Dendritic cell treated with granulocyte-macrophage colony-stimulating factor and Interleukin-4, amounts not matched to agents 40 ng/mL and 50 ng/mL, for 4 days (primary cell): ENCODE measurements around the gene QPCT.
"Not testable (repeated sequence)": the region's sequence is repeated elsewhere in the genome, so short reads cannot be mapped to it uniquely, and the experiment has no call there.

Experiments used
- H3K27ac Mint-ChIP-seq: one replicate; pipeline ENCODE4 v1.8.0; 2022; ENCODE audit warnings: mild to moderate bottlenecking, mixed read lengths
- H3K27me3 Mint-ChIP-seq: one replicate; pipeline ENCODE4 v1.8.0; 2022; ENCODE audit warnings: mild to moderate bottlenecking, mixed read lengths
- H3K36me3 Mint-ChIP-seq: one replicate; pipeline ENCODE4 v1.8.0; 2022; ENCODE audit warnings: low read depth, mixed read lengths
- H3K4me1 Mint-ChIP-seq: one replicate; pipeline ENCODE4 v1.8.0; 2022; ENCODE audit warnings: low read depth, mixed read lengths
- H3K4me3 Mint-ChIP-seq: one replicate; pipeline ENCODE4 v1.8.0; 2022; ENCODE audit warnings: mild to moderate bottlenecking, moderate library complexity, mixed read lengths
- H3K9me3 Mint-ChIP-seq: one replicate; pipeline ENCODE4 v1.8.0; 2022; ENCODE audit warnings: mixed read lengths
- intact Hi-C: fragments of 100-400 bp; cut with micrococcal nuclease; formaldehyde crosslinking; loops from one replicate; pipeline ENCODE4 v1.15.0; 2022

The QPCT gene

GRCh38 chr2:37396890-37397565 is 52.6 kb downstream of the QPCT start:
- H3K4me1 Mint-ChIP-seq = peaks cover 8% of the 10 kb centered on the region
- peaks cover 5% of the 10 kb centered on the region for H3K9me3 Mint-ChIP-seq
- H3K27me3 Mint-ChIP-seq = no peaks in the 10 kb centered on the region
- intact Hi-C loops = loop anchor here (1.0 to 5.0 kb wide), 3 partner anchors 415 to 480 kb away; no protein-coding TSS in a partner anchor
- no peak overlapping the region for H3K4me3 Mint-ChIP-seq
- no peak overlapping the region for H3K27ac Mint-ChIP-seq
- H3K36me3 Mint-ChIP-seq = no peaks in the 10 kb centered on the region

- intact Hi-C loops = loop anchor here (5.0 kb wide), 2 partner anchors 413 to 478 kb away; no protein-coding TSS in a partner anchor
- Mint-ChIP-seq H3K4me1 (peaks cover 8% of the 10 kb centered on the region), H3K9me3 (no peaks in the 10 kb centered on the region), H3K4me3 (no peak overlapping the region), H3K27ac (no peak overlapping the region), H3K36me3 (no peaks in the 10 kb centered on the region), H3K27me3 (no peaks in the 10 kb centered on the region)
Measured at GRCh38 chr2:37398990-37399389, 54.6 kb downstream of the QPCT start.

- Mint-ChIP-seq H3K4me1 (peaks cover 8% of the 10 kb centered on the region), H3K9me3 (no peaks in the 10 kb centered on the region), H3K36me3 (no peaks in the 10 kb centered on the region), H3K27ac (no peak overlapping the region), H3K27me3 (no peaks in the 10 kb centered on the region), H3K4me3 (no peak overlapping the region)
- intact Hi-C loops = no loop called here
Measured at GRCh38 chr2:37400041-37400440, 55.6 kb downstream of the QPCT start.

DNA sequence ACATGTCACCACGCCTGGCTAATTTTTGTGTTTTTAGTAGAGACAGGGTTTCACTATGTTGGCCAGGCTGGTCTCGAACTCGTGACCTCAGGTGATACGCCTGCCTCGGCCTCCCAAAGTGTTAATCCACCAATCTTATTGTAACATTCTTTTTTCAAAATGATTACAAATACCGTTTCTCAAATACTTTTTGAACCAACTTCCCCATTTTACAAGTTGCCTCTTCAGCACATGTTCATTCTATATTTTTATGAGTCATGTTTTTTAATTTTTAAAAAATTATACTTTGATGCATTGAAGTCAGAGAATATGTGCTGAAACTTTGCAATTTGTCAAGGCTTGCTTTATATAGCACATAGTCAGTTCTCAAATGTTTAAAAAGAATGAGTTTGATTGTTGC is 58.2 kb downstream of the QPCT start:
- intact Hi-C loops = no loop called here
- no peak overlapping the region for H3K27ac Mint-ChIP-seq
- H3K36me3 Mint-ChIP-seq = no peaks in the 10 kb centered on the region

DNA sequence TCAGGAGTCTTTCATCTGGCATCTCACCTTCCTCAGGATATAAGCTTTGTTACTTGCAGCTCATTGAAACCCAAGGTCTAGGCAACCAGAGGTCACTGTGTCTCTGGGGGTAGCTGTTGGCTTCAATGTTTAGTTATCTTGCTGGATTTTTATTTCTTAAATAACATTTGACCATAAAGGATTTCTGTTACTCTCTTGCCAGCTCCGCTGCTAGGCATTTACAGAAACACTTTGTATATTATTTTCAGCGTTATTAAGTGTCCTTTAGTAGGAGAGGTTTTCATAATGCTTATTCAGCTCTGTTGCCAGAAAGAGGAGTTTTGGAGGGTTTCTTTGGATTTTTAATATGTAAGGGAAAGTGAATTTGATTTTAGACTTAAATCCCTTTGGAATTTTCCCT is 61.4 kb downstream of the QPCT start:
- Mint-ChIP-seq H3K27ac (no peak overlapping the region), H3K36me3 (no peaks in the 10 kb centered on the region), H3K9me3 (no peaks in the 10 kb centered on the region), H3K27me3 (no peaks in the 10 kb centered on the region), H3K4me3 (no peak overlapping the region), H3K4me1 (no peaks in the 10 kb centered on the region)
- intact Hi-C loops = no loop called here

More for the DNA sequence above, 58.2 kb downstream of the QPCT start:
- H3K27me3 Mint-ChIP-seq = no peaks in the 10 kb centered on the region
- H3K4me1 Mint-ChIP-seq = no peaks in the 10 kb centered on the region
- no peak overlapping the region for H3K4me3 Mint-ChIP-seq
- H3K9me3 Mint-ChIP-seq = no peaks in the 10 kb centered on the region

DNA sequence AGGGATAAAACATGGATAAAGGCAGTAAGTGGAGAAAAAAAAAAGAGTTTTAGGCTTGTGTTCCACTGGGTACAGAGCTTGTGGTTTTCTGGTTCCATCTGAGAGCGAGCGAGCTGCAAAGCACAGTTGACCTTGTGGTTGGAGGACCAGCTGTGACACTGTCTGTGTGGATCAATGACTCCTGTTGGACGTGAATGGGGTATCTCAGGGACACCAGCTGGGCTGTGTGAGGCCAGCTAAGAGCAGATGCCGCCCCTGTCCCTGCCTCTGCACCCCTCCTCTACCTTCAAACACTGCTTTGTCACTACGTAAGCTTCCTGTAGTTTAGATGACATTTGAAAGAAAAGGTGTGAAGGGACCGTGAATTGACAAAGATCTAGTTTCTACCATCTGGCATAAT is 67.8 kb downstream of the QPCT start:
- H3K9me3 Mint-ChIP-seq = no peaks in the 10 kb centered on the region
- no peaks in the 10 kb centered on the region for H3K36me3 Mint-ChIP-seq
- H3K27ac Mint-ChIP-seq = no peak overlapping the region
- peaks cover 7% of the 10 kb centered on the region for H3K27me3 Mint-ChIP-seq
- intact Hi-C loops = no loop called here
- H3K4me3 Mint-ChIP-seq = no peak overlapping the region
- no peaks in the 10 kb centered on the region for H3K4me1 Mint-ChIP-seq

- H3K27me3 Mint-ChIP-seq, H3K4me1 Mint-ChIP-seq, H3K9me3 Mint-ChIP-seq, H3K27ac Mint-ChIP-seq, H3K4me3 Mint-ChIP-seq, H3K36me3 Mint-ChIP-seq: not testable (repeated sequence)
- intact Hi-C loops = loop anchor here (1.0 kb wide), 4 partner anchors 161 to 463 kb away; no protein-coding TSS in a partner anchor
Measured at GRCh38 chr2:37413911-37414469, 69.6 kb downstream of the QPCT start.

- H3K9me3 Mint-ChIP-seq = no peaks in the 10 kb centered on the region
- H3K27me3 Mint-ChIP-seq = peaks cover 7% of the 10 kb centered on the region
- no peak overlapping the region for H3K27ac Mint-ChIP-seq
- intact Hi-C loops = loop anchor here (1.0 kb wide), 4 partner anchors 161 to 463 kb away; no protein-coding TSS in a partner anchor
- no peaks in the 10 kb centered on the region for H3K4me1 Mint-ChIP-seq
- H3K36me3 Mint-ChIP-seq = no peaks in the 10 kb centered on the region
- H3K4me3 Mint-ChIP-seq = no peak overlapping the region
Measured at GRCh38 chr2:37414470-37414949, 70.1 kb downstream of the QPCT start.

DNA sequence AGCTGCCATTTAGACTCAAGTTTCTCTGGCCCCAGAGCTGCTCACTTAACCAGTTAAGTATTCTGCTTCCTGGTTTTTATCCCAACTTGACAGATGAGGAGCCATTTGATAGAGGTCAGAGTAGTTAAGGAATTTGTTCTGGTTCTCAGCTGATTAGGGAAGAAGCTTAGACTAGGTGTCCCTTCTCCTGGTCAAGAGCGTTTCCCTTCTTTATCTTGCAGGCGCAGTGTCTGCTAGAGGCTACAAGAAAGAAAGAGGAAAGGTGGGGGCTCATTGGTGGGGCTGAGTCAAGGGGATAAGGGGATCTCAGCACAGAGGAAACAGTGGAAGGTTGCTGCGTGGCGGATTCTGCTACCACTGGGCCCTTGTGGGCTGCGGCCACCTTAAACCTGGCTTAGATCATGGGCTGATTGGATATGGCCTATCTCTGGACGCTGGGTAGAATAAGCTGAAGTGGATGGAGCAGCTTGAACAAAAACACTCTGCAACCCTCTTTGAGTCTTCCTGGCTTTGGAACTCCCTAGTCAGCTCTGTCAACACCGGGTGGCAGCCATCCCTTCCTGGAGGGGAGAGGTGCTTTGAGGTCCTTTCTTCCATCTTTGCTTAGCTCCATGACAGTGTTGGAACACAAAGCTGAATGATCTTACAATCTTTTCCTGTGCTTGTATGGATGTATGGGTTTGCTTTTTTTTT is 70.8 kb downstream of the QPCT start:
- no peaks in the 10 kb centered on the region for H3K4me1 Mint-ChIP-seq
- intact Hi-C loops = no loop called here
- H3K9me3 Mint-ChIP-seq = no peaks in the 10 kb centered on the region
- H3K36me3 Mint-ChIP-seq = no peaks in the 10 kb centered on the region
- H3K27ac Mint-ChIP-seq = no peak overlapping the region
- H3K4me3 Mint-ChIP-seq = no peak overlapping the region
- H3K27me3 Mint-ChIP-seq = peaks cover 7% of the 10 kb centered on the region

DNA sequence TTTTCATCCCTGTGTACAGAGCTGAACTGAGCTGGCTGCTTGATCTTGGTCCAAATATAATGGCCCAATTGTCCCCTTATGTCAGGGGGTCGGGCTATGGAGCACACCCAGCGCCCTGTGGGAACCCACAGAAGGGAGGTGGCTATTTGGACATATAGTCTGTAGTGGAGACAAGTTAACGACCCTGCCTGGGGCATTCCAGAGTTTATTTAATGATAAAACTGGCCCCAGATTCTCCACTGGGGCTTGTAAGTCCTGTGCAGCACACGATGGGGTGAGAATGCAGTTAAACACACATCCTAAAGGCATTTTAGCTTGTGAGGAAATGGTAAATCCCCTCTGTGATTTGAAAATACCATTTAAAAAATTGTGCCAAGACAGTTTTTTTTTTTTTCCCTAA is 72.9 kb downstream of the QPCT start:
- Mint-ChIP-seq H3K4me3 (no peak overlapping the region), H3K27me3 (peaks cover 2% of the 10 kb centered on the region), H3K4me1 (no peaks in the 10 kb centered on the region), H3K36me3 (no peaks in the 10 kb centered on the region), H3K9me3 (no peaks in the 10 kb centered on the region), H3K27ac (no peak overlapping the region)
- intact Hi-C loops = no loop called here

DNA sequence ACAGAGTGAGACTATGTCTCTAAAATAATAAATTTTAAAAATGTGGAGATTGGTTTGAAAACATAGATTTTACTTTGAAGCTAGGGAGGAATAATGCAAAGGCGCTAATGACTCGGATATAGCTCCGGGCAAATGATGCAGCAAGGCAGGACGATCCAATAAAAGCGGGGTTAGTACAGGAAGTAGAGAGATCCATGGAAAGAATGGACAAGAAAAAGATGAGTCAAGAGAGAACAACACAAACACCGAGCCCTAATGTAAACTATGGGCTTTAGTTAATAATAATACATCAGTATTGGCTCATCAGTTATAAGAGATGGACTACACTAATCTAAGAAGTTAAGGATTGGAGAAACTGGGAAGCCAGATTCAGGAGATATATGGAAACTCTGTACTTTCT is 74.5 kb downstream of the QPCT start:
- Mint-ChIP-seq H3K4me1 (no peaks in the 10 kb centered on the region), H3K27ac (no peak overlapping the region), H3K4me3 (no peak overlapping the region), H3K36me3 (no peaks in the 10 kb centered on the region), H3K27me3 (peaks cover 2% of the 10 kb centered on the region), H3K9me3 (no peaks in the 10 kb centered on the region)
- intact Hi-C loops = no loop called here

DNA sequence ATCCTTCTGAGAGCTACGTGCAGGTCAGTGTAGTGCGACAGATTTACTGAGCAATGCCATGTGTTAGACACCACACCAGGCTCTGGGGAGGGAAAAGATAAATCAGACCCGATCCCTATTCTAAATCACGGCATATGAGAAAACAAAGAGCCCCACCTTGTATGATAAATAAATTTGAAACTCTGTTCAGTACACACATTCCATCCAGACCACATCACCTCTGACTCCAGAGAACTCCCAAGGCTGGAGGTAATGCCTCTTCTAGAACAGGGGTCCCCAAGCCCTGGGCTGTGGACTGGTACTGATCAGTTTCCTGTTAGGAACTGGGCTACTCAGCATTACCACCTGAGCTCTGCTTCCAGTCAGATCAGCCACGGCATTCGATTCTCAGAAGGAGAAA is 77.3 kb downstream of the QPCT start:
- Mint-ChIP-seq H3K27me3 (no peaks in the 10 kb centered on the region), H3K9me3 (no peaks in the 10 kb centered on the region), H3K36me3 (no peaks in the 10 kb centered on the region), H3K27ac (no peak overlapping the region), H3K4me3 (no peak overlapping the region), H3K4me1 (no peaks in the 10 kb centered on the region)
- intact Hi-C loops = no loop called here

- Mint-ChIP-seq H3K27me3 (no peaks in the 10 kb centered on the region), H3K4me3 (no peak overlapping the region), H3K4me1 (no peaks in the 10 kb centered on the region), H3K36me3 (no peaks in the 10 kb centered on the region), H3K27ac (no peak overlapping the region), H3K9me3 (no peaks in the 10 kb centered on the region)
- intact Hi-C loops = no loop called here
Measured at GRCh38 chr2:37422816-37423215, 78.4 kb downstream of the QPCT start.
